Natural killer cell (primary cell): Measurements from ENCODE around the gene ZNF473. TPM values are rescaled to one million over a fixed set of nuclear protein-coding genes. Genes with fewer than 3 reads are reported as not detected.

Experiments used
- ATAC-seq, 3 donors: fragments of 150-1000 bp in 2 of 3; fragments of 200-7000 bp in 1 of 3; cut with Tn5 transposase; 1 replicate in 1 of 3; 2 replicates in 2 of 3; pipeline ENCODE4 v1.10.0; 2021; ENCODE audit warnings: mild to moderate bottlenecking in 2 of 3, moderate library complexity in 2 of 3
- DNase-seq, 2 donors: peaks; one replicate each; pipeline versions ENCODE4 v3.0.0 to v3.0.0-alpha.2; 2013 to 2021; ENCODE audit warnings: mixed read lengths in 1 of 2
- H3K27ac ChIP-seq: one replicate; pipeline ENCODE4 v1.5.1; 2013; ENCODE audit warnings: mild to moderate bottlenecking, low read length
- H3K27me3 ChIP-seq: one replicate; pipeline ENCODE4 v1.6.1; 2013; ENCODE audit warnings: low read length; ENCODE audit not compliant: control insufficient read depth, insufficient read depth
- H3K36me3 ChIP-seq: one replicate; pipeline ENCODE4 v1.6.1; 2013; ENCODE audit warnings: low read length; ENCODE audit not compliant: control insufficient read depth, insufficient read depth
- H3K4me1 ChIP-seq: one replicate; pipeline ENCODE4 v1.6.1; 2013; ENCODE audit warnings: low read length; ENCODE audit not compliant: control insufficient read depth, insufficient read depth
- H3K4me3 ChIP-seq: one replicate; pipeline ENCODE4 v1.5.1; 2013; ENCODE audit warnings: low read length
- H3K9me3 ChIP-seq: one replicate; pipeline ENCODE4 v1.6.1; 2013; ENCODE audit warnings: low read length; ENCODE audit not compliant: control insufficient read depth, insufficient read depth
- H3K27ac Mint-ChIP-seq, 2 donors: one replicate each; pipeline ENCODE4 v1.8.0; 2022; ENCODE audit warnings: mild to moderate bottlenecking in 2 of 2, mixed read lengths in 2 of 2, moderate library complexity in 1 of 2
- H3K27me3 Mint-ChIP-seq, 2 donors: one replicate each; pipeline ENCODE4 v1.8.0; 2022; ENCODE audit warnings: low read depth in 2 of 2, mixed read lengths in 2 of 2
- H3K36me3 Mint-ChIP-seq: one replicate; pipeline ENCODE4 v1.8.0; 2022; ENCODE audit warnings: mixed read lengths
- H3K4me1 Mint-ChIP-seq, 2 donors: one replicate each; pipeline ENCODE4 v1.8.0; 2022; ENCODE audit warnings: mixed read lengths in 2 of 2
- H3K4me3 Mint-ChIP-seq: one replicate; pipeline ENCODE4 v1.8.0; 2022; ENCODE audit warnings: mild to moderate bottlenecking, moderate library complexity, mixed read lengths
- H3K9me3 Mint-ChIP-seq, 2 donors: one replicate each; pipeline ENCODE4 v1.8.0; 2022; ENCODE audit warnings: mixed read lengths in 2 of 2
- WGBS: methylation state at CpG from one replicate; pipeline ENCODE4 v1.1.7; 2013; ENCODE audit warnings: missing lambda C conversion rate; ENCODE audit not compliant: insufficient coverage; 5-methylcytosine and 5-hydroxymethylcytosine counted together
- intact Hi-C: fragments of 100-400 bp; cut with micrococcal nuclease; formaldehyde crosslinking; loops from one replicate; pipeline ENCODE4 v1.14.2; 2022
- total RNA-seq, 4 donors: library from RNA; stranded (reverse); fragments of 120-200 nt in 1 of 4; gene quantifications; one replicate each; pipeline versions ENCODE4 v1.2.3 to v1.2.4, GENCODE V29; 2013 to 2022
- TF ChIP-seq, protein P1 (sequence below): fragments of 200-600 bp; IDR thresholded peaks from one replicate; pipeline ENCODE4 v1.8.0; 2022; ENCODE audit warnings: antibody characterized with exemption

Gene ZNF473
- total RNA-seq, 3 donors from 2014 or later (not counting 1 experiment from before 2014, with no cell fraction given) = 7.9 to 16.2 (median 12.9) TPM

DNA sequence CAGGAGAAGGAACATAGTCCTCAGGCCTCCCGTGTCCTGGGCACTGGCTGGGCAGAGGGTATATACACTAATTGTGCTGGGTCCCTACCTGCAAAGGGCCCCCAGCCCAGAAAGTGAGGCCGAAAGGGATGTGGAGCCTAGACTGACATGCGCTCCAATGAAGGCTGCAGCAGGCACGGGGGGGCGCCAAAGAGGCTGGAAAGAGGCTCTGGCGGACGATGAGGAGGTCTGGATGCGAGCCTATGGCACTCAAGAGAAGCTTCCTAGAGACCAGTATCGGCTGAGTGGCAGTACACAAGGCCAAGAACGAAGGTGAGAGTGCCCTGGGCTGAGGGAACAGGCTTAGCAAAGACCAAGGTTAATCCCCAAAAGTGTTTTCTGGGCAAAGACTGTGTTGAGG, 17.3 kb upstream of the ZNF473 start:
- Mint-ChIP-seq H3K9me3 (no peaks in the 10 kb centered on the region), H3K36me3 (peaks cover 3% of the 10 kb centered on the region), H3K27me3 (no peaks in the 10 kb centered on the region), H3K27ac (no peak overlapping the region), H3K4me1 (peaks cover 24 to 37% of the 10 kb centered on the region in 2 donors), H3K4me3 (no peak overlapping the region)
- Histone ChIP-seq H3K36me3 (peaks cover 53% of the 10 kb centered on the region), H3K4me3 (no peak overlapping the region), H3K4me1 (peaks cover 23% of the 10 kb centered on the region), H3K27me3 (no peaks in the 10 kb centered on the region), H3K9me3 (no peaks in the 10 kb centered on the region), H3K27ac (no peak overlapping the region)
- no peak for ATAC-seq
- intact Hi-C loops = no loop called here
- no peak for DNase-seq
- TF ChIP-seq, protein P1, sequence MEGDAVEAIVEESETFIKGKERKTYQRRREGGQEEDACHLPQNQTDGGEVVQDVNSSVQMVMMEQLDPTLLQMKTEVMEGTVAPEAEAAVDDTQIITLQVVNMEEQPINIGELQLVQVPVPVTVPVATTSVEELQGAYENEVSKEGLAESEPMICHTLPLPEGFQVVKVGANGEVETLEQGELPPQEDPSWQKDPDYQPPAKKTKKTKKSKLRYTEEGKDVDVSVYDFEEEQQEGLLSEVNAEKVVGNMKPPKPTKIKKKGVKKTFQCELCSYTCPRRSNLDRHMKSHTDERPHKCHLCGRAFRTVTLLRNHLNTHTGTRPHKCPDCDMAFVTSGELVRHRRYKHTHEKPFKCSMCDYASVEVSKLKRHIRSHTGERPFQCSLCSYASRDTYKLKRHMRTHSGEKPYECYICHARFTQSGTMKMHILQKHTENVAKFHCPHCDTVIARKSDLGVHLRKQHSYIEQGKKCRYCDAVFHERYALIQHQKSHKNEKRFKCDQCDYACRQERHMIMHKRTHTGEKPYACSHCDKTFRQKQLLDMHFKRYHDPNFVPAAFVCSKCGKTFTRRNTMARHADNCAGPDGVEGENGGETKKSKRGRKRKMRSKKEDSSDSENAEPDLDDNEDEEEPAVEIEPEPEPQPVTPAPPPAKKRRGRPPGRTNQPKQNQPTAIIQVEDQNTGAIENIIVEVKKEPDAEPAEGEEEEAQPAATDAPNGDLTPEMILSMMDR = no peak
- 91% methylated on average over 10 of the region's 10 CpGs for WGBS

DNA sequence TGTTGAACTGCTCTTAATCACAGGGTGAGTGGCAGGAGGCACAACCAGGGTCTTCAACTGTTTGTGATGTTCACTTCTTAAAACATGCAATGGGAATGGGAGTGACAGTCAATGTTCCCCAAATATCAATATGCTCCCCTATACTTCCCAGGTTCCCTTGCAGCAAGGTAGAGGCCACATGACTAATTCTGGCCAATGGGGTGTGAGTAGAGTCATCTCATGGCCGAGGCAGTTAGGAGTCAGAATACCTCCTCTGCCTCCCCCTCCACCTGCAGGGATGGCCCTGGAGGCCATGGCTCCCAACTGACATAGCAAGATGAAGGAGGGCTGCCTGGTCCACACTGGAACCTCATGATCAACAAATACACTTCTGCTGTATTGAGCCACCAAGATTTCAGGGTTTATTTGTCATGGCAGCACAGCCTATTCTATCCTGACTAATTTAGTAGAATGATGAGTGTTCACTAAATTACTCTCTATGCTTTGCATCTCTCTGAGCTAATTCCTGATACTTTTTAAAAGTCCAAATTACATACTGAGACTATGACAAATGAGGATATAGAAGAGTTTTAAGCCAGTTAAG, 9.5 kb upstream of the ZNF473 start:
- WGBS = no CpG with 5 or more reads among the region's 1 CpG
- Mint-ChIP-seq H3K27me3 (no peaks in the 10 kb centered on the region), H3K27ac (no peak overlapping the region), H3K4me3 (no peak overlapping the region), H3K36me3 (peaks cover 16% of the 10 kb centered on the region), H3K9me3 (no peaks in the 10 kb centered on the region), H3K4me1 (peaks cover 4 to 16% of the 10 kb centered on the region in 2 donors)
- no peak overlapping the region for H3K27ac ChIP-seq
- peaks cover 61% of the 10 kb centered on the region for H3K36me3 ChIP-seq
- no peak overlapping the region for H3K4me3 ChIP-seq
- H3K9me3 ChIP-seq = no peaks in the 10 kb centered on the region
- intact Hi-C loops = no loop called here
- ATAC-seq (no peak), DNase-seq (no peak)
- no peaks in the 10 kb centered on the region for H3K4me1 ChIP-seq
- H3K27me3 ChIP-seq = no peaks in the 10 kb centered on the region
- TF ChIP-seq, protein P1 = no peak

DNA sequence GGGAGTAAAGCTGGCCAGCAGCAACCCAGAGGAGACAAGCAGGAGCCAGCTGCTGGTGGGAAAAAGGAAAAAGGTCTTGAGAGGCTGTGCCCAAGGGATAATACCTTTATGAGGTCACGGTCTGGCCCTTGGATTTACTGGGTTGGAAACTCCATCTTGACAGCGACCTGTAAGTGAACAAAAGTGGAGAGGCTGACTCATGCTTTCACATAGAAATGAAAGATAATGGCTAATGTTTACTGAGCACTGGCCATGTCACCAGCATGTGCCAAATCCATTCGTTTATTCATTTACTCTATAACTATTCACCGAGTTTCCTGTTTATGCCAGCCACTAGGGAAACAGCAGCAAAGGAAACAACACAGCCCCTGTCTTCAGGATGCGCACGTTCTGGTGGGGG, 5.3 kb upstream of the ZNF473 start:
- TF ChIP-seq, protein P1 = no peak
- WGBS = 93% methylated on average over 6 of the region's 6 CpGs
- no peaks in the 10 kb centered on the region for H3K27me3 Mint-ChIP-seq
- H3K9me3 ChIP-seq = no peaks in the 10 kb centered on the region
- no peaks in the 10 kb centered on the region for H3K27me3 ChIP-seq
- peak overlapping the region in 1 of 2 donors; percentile 57 for H3K27ac Mint-ChIP-seq
- no peak for DNase-seq
- intact Hi-C loops = no loop called here
- peaks cover 16 to 42% of the 10 kb centered on the region in 2 donors for H3K4me1 Mint-ChIP-seq
- no peak for ATAC-seq
- H3K4me3 Mint-ChIP-seq = no peak overlapping the region
- peaks cover 10% of the 10 kb centered on the region for H3K36me3 Mint-ChIP-seq
- H3K4me1 ChIP-seq = peaks cover 16% of the 10 kb centered on the region
- no peaks in the 10 kb centered on the region for H3K9me3 Mint-ChIP-seq
- H3K4me3 ChIP-seq = no peak overlapping the region
- H3K27ac ChIP-seq = no peak overlapping the region
- peaks cover 32% of the 10 kb centered on the region for H3K36me3 ChIP-seq

DNA sequence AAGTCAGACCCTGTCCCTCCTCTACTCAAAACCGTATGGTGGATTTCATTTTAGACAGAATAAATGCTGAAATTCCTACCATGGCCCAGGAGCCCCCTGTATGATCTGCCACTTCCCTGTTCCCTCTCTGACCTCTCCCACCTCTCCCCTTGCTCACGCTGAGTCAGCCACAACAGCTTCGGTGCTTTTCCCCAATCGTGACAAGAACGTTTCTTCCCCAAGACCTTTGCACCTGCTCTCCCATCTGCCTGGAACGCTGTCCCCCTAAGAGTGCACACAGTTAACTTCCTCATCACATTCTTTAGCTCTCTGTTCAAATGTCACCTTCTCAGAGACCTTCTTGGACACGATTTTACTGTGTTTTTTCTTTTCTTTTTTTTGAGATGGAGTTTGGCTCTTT, 3.0 kb upstream of the ZNF473 start:
- Histone ChIP-seq H3K4me3 (no peak overlapping the region), H3K9me3 (no peaks in the 10 kb centered on the region), H3K27me3 (no peaks in the 10 kb centered on the region), H3K36me3 (peaks cover 17% of the 10 kb centered on the region), H3K27ac (no peak overlapping the region), H3K4me1 (peaks cover 32% of the 10 kb centered on the region)
- Mint-ChIP-seq H3K9me3 (no peaks in the 10 kb centered on the region), H3K36me3 (no peaks in the 10 kb centered on the region), H3K27me3 (no peaks in the 10 kb centered on the region), H3K4me3 (no peak overlapping the region), H3K27ac (peak overlapping the region in 1 of 2 donors; percentile 68), H3K4me1 (peaks cover 33 to 63% of the 10 kb centered on the region in 2 donors)
- TF ChIP-seq, protein P1 = no peak
- DNase-seq (no peak), ATAC-seq (no peak)
- 77% methylated on average over 7 of the region's 7 CpGs for WGBS
- intact Hi-C loops = no loop called here
